HL-60 (cell line): ENCODE results near the gene DGLUCY.
A peak's percentile ranks its signal among the peaks of the same experiment; 100 is the strongest.

ENCODE experiments used
- DNase-seq, 2 experiments: peaks; one replicate each; pipeline ENCODE4 v3.0.0-alpha.2; 2010 to 2020; ENCODE audit warnings: low read depth in 1 of 2, low spot score in 1 of 2
- H3K27ac ChIP-seq: fragments of 250-450 bp; sonication (Bioruptor Pico); replicated peaks from 2 replicates; pipeline ENCODE4 v1.5.1; 2020; ENCODE audit warnings: mild to moderate bottlenecking, moderate library complexity
- H3K27me3 ChIP-seq: fragments of 250-450 bp; sonication (Bioruptor Pico); 2 replicates; pipeline ENCODE4 v1.5.1; 2021; ENCODE audit warnings: mild to moderate bottlenecking, moderate library complexity; ENCODE audit not compliant: insufficient read depth, poor library complexity, severe bottlenecking
- H3K4me3 ChIP-seq: replicated peaks from 2 replicates; pipeline ENCODE4 v1.5.1; 2011; ENCODE audit warnings: mild to moderate bottlenecking, control low read depth, low read length; ENCODE audit not compliant: insufficient read depth
- CTCF ChIP-seq: IDR thresholded peaks from one replicate; pipeline ENCODE4 v1.5.1; 2011; ENCODE audit warnings: low read length, control low read depth, inconsistent platforms; ENCODE audit not compliant: insufficient read depth
- GABPA ChIP-seq: IDR thresholded peaks from 2 replicates; pipeline ENCODE4 v1.6.1; 2012; ENCODE audit warnings: low read depth
- POLR2AphosphoS5 ChIP-seq: IDR thresholded peaks from 2 replicates; pipeline ENCODE4 v1.6.1; 2012; ENCODE audit warnings: low read depth
- REST ChIP-seq: IDR thresholded peaks from 2 replicates; pipeline ENCODE4 v1.6.1; 2012; ENCODE audit warnings: low read depth; ENCODE audit not compliant: insufficient replicate concordance
- SPI1 ChIP-seq: IDR thresholded peaks from 2 replicates; pipeline ENCODE4 v1.6.1; 2012; ENCODE audit warnings: low read depth, mild to moderate bottlenecking, borderline replicate concordance

Gene DGLUCY

GRCh38 chr14:91228112-91229004, 114.5 kb downstream of the DGLUCY start:
- Histone ChIP-seq H3K27ac (no peak overlapping the region), H3K27me3 (no peaks in the 10 kb centered on the region), H3K4me3 (no peak overlapping the region)
- DNase-seq = no peak
- no peak for TF ChIP-seq POLR2AphosphoS5
- TF ChIP-seq SPI1 = no peak
- no peak for TF ChIP-seq GABPA
- no peak for TF ChIP-seq CTCF
- TF ChIP-seq REST = no peak

DNA sequence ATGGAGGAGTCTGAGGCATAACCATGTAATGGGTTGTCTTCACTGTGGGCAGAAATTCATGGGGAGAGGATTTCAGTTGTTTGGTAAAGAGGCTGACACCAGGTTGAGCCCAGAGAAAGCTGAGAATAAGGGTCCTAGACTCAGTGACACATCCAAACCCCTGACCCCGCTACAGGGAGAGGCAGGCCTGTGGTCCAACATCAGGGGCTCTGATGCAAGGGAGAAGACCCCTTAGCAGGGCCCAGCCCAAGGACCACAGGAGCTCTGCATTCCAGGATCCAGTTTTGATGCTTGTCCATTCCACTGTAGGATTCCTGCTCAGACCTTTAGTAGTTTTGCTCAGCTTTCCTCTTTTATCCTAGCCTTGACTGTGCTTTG, 115.1 kb downstream of the DGLUCY start:
- H3K27me3 ChIP-seq = no peaks in the 10 kb centered on the region
- no peak for DNase-seq
- no peak overlapping the region for H3K4me3 ChIP-seq
- no peak for TF ChIP-seq CTCF
- no peak for TF ChIP-seq SPI1
- TF ChIP-seq REST = no peak
- TF ChIP-seq POLR2AphosphoS5 = no peak
- no peak for TF ChIP-seq GABPA
- H3K27ac ChIP-seq = no peak overlapping the region

- Histone ChIP-seq H3K4me3 (no peak overlapping the region), H3K27me3 (no peaks in the 10 kb centered on the region), H3K27ac (peak overlapping the region; percentile 47)
- TF ChIP-seq GABPA (peak; percentile 59; the same call in 1 of the 2 replicates), CTCF (no peak), POLR2AphosphoS5 (peak; percentile 96), SPI1 (peak; percentile 91)
- peak; percentile 43 to 84 for DNase-seq
Measured at GRCh38 chr14:91229743-91230200, 115.9 kb downstream of the DGLUCY start.
